NCI-H2196 treated with DMSO at 0.1 percent for 48 hours (cell line): ENCODE measurements around the gene GHR.
"Not testable (repeated sequence)": the region's sequence is repeated elsewhere in the genome, so short reads cannot be mapped to it uniquely, and the experiment has no call there.

Experiments
- DNase-seq: peaks from one replicate; lab custom pipeline; 2025; ENCODE audit not compliant: unreplicated experiment; lab: John Stamatoyannopoulos, UW

Gene GHR

DNA sequence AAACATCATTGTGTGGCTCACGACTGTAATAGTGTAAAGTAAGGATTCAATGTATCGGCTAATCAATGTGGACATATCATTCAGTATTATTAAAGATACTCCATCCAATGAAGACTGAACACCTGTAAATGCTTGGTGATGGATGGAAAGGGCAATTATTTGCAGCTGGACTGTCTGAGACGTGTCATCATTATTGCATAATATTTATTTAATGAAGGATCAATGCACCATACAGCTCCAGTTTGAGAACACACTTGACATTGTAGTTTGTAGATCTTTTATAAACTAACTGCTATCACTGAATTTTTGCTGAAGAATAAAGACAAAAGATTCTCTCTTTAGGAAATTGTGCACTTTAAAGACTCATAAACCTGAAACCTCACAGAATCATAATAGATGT, 215.7 kb downstream of the GHR start:
- no peak for DNase-seq

DNA sequence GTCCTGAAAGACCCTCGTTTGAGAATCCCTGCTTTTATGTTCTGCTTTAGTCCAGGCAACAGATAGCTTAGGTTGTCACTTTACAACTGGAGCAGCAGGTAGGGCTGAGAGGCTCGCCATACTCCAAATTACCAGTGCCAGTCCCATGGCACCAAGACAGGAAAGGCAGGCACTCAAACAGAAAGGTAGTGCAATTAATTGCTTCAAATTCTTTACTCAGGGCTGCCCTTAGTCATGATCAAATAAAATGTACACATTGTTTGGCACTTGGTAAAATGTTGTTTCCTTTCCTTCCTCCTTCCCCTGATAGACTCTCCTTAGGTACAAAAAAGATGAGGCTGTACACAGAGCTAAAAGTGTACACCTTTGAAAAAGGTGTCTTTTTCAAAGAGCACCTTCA, 217.6 kb downstream of the GHR start:
- DNase-seq, result no peak

DNA sequence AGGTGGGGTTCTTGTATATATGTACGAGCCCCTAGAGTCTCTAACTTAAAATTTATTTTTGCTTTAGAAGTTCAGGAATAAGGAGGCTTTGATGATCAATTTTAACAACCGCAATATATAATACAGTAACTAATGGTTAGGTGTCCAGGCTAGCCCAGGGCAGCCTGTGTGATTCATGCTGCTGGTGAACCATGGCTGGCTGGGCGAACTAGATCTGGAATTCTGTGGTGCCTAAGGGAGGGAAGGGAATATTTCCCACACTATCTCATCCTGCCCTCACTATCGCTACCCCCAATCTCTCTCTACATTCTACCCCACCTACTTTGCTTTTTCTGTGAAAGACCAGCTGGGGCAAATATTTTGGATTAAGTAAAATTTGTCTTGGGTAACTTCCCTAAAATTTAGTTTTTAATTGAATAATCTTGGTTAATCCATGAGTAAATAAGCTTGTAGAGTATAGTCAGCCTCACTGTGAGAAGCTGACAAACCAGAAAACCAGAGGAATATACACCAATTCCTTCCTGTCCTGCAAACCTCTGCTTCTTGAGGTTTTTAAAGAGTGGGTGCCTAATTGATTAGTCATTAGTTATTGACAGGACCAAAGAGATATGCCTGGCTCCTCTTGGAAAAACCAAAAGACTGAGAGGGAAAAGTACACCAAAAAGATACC, 218.2 kb downstream of the GHR start:
- DNase-seq, result no peak

DNA sequence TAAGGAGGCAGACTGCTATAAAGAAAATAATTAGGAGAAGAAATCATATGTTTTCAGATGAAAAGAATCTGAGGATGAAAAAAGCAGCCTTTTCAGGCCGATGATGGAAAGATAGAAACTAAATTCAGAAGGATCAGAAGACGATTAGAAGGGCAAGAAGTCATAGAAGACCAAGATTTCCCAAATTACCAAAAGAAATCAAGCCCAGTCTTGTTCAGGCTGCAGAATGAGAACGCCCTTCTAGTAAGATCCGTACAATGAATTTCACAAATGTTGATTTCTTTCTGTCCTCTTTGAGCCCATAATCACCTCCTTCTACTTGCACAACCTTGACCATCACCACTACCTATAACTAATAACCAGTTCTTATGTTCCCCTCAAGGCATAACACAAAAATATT, 218.8 kb downstream of the GHR start:
- DNase-seq, result no peak

DNA sequence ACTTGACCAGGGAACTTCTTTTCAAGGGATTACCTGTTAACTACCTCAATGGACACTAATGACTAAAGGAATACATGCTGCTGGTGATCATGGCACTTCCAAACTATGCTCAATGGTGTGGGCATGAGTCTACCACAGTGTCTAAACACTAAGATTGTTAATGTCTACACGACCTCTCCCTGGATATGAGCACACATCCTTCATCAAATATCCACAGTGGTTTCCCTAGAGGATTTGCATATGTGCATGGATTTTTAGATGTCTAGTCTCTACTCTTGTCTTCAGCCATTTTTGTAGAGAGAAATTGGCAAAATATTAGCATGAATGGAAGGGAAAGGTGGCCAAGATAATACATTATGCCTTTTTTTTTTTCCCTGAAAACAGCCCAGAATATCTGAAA, 220.1 kb downstream of the GHR start:
- no peak for DNase-seq

DNA sequence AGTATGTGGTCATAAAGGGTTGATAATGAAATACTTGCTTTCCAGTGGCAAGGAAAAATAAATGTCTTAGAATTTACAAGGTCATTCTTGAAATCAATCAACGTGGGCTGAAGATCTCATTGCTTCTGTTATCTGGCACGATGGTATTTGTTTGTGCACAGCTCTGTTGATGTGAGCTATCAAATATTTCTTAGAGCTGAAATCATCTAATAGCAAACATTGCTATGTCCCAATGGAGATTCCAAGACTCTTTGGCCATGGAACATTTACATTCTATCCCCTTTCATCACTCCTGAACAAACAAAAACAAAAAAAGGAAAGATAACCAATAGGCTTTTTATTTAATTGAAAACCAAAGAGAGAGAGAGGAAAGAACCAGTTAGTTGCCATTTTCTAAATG, 221.9 kb downstream of the GHR start:
- DNase-seq, result no peak

DNA sequence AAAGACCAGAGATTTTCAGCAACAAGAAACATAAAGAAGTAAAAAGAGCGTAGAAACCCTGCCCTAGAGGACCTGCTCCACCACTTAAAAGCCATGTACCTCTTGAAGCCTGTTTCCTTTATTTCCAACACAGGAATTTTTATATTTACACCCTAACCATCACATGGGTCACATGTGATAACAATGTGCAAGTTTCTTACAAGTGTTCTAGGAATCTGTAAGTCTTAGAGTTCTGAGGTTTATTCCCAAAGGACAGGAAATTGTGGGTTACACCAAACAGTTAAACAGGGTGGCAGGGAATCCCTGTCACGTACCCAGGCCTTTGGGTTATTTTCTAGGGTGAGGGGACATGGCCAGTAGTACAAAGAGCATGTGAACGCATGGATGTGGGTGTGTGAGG, 224.8 kb downstream of the GHR start:
- no peak for DNase-seq

DNA sequence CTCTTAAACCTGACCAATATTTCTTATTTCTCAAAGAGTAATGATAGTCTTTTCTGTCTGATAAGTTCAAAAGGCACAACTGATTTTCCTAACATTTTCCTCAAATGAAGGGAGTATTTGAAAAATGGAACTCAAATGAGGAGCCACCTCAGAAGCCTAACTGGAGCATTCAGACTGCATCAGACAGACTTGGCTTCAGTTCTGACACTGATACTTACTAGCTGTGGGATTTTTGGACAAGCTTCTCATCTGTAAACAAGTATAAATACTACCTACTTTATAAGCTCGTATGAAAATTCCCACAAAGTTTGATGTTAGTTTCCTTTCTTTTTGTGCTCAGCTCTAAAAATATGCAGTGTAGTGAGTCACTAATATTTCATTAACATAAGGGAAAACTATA, 225.7 kb downstream of the GHR start:
- no peak for DNase-seq

DNA sequence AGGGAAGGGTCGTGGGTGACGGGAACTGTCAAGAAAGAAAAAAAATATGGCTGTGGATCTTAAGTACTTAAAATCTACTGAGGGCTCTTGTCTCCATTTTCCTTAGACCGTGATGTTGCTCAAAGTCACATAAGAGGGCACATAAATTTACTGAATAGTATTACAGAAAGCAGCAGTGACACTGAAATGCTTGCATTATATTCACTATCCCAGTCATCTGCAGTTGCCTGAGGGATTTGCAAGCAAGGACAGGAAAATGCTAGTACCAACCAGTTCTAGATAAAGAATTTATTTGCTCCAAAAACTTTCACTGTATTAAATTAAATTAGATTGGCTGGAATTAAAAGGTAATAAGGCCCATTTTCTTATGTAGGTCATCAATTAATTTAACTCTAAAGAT, 226.8 kb downstream of the GHR start:
- no peak for DNase-seq

DNA sequence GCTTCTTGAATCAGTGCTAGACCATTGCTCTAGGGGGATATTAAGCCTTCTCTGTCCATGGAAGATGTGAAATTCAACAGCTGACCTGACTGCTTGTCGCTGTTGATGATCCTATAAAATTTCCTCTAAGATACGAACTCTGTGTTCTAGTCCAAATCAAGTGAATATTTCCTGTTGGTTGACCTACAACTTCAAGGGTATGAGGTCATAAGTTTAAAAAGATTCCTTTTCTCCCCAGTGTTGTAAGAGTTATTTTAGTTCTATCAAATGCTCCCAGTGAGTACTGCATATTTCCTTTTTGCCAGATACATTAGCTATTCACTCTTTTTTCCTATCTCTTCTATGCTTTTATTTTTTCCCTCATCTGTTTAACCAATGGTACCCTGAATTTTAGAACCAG, 230.5 kb downstream of the GHR start:
- DNase-seq, result no peak

DNA sequence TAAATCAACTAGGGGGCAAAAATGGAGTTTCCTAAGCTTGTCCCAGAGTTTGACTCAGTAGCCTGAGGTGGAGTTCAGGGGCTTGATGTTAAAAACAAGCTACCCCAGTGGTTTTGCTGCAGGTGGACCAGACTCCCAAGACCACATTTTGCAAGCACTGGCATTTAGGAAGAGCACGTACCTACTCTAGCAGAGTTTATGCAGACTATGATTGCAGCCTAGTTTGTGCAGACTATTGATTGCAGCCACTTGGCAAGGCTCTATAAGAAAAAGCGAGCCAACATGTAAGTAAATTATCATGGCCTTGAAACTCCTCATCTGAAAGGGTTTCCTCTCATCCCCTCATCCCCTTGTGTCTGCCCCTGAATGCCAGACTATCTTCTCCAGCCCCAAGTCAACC, 231.4 kb downstream of the GHR start:
- DNase-seq, result no peak

DNA sequence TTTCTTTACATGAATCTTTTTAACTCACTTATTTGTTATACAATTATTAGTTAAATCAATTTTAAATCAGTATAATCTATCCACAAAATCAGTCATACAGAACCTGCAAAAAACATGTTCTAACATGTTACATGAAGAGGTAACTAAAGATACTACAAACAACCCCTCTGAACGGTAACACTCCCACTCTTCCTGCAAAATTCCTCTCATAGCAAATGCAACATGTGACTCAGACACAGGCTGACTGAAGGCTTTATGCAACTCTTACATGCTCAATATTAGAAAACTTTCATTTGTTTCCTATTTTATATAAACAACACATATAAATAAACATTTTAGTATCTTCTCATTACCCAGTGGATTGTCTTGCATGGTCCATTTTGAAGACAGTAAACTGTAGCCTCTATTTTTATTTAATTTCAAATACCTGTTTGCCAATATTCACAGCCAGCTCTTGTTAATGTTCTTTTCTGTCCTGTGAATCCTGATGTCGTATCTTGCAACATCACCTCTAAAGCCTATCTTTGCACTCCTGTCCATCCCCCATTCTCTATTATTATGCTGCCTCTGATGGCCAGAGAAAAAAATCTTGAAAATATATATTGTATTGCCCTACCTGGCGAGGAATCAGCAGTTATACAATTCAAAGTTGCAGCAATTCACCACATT, 232.9 kb downstream of the GHR start:
- no peak for DNase-seq

DNA sequence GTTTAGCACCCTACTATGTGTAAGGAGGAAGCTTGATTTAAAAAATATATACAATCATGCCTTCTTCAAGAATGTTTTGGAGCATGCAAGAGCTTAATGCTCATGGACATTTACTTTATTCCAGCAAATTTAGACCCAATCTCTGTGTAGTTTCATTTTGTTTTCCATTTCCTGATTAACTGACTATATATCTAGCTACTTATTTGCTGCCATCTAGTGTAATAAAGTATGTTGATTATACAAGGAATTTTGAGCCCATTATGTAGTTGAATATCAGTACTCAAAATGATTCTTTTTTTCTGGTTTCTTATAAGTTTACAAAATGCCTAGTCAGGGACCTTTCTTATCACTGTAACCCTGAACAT, 233.4 kb downstream of the GHR start:
- DNase-seq, result no peak

DNA sequence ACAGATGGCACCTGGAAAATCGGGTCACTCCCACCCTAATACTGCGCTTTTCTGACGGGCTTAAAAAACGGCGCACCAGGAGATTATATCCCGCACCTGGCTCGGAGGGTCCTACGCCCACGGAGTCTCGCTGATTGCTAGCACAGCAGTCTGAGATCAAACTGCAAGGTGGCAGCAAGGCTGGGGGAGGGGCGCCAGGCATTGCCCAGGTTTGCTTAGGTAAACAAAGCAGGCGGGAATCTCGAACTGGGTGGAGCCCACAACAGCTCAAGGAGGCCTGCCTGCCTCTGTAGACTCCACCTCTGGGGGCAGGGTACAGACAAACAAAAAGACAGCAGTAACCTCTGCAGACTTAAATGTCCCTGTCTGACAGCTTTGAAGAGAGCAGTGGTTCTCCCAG, 236.6 kb downstream of the GHR start:
- not testable (repeated sequence) for DNase-seq

DNA sequence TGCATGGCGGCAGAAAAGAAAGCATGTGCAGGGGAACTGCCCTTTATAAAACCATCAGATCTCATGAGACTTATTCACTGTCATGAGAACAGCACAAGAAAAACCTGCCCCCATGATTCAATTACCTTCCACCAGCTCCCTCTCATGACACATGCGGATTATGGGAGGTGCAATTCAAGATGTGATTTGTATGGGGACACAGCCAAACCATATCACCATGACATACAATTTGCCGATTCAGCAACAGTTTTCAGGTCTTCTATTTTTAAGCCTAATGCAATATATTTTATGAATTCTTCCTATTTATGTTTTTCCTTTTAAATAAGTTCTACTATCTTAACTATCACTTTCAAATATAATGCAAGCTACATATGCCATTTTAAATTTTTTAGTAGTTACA, 242.6 kb downstream of the GHR start:
- no peak for DNase-seq

DNA sequence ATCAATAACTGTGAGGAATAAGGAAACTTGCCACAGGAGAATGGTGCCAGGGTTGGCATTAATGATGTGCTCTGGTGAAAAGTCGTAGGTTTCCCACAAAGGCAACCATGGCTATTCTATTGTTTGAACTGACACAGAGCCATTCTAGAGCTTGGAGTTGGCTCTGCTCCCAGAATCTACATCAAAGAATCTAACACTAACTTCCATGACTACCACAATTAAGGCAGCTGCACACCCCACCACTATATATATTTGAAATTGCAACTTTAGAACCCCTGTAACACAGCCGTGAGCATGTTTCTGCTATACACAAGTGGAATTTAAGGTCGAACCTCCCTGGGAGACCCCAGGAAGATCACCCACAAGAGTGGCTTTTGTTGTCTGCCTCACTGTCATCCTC, 243.6 kb downstream of the GHR start:
- DNase-seq, result no peak

DNA sequence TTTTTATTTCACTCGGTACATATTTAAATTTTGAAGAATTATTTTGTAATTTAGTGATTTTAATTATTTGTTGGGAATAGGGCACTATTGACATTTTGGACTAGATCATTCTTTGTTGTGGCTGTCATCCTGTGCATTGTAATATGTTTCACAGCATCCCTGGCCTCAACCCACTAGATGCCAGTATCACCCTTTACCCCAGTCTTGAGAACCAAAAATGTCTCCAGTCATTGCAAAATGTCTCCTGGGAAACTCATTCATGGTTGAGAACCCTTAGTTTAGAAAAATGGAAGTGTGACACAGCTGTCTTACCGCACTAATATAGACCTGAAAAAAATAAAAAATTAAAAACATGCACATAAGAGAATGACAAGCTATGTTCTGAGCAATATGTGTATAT, 245.0 kb downstream of the GHR start:
- DNase-seq, result no peak

DNA sequence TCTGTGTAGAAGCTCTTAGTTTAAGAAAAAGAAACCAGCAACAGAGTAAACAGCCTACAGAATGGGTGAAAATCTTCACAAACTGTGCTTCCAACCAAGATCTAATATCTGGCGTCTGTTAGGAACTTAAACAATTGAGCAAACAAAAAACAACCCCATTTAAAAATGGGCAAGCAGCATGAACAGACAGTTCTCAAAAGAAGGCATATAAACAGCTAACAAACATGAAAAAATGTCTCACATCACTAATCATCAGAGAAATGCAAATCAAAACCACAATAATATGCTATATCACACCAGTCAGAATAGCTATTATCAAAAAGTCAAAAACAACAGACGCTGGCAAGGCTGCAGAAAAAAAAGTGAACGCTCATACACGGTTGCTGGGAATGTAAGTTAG, 249.7 kb downstream of the GHR start:
- DNase-seq, result no peak

DNA sequence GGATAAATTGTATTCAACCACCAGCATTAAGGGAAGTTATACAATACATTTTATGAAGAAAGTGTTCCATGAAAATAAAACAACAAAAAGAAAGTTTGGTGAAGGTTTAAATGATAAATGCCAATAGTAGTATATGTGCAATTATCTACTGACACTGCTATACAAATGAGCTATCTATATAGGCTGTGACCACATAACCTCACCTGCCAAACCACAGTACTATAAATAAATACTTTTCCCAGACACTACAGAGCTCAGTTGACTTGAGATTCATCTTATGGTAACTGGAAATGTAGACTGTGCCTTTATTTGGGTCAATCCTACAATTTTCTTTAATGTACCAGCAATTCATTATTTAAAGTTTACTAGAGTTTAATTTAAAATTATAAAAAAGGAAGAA, 252.4 kb downstream of the GHR start:
- no peak for DNase-seq

DNA sequence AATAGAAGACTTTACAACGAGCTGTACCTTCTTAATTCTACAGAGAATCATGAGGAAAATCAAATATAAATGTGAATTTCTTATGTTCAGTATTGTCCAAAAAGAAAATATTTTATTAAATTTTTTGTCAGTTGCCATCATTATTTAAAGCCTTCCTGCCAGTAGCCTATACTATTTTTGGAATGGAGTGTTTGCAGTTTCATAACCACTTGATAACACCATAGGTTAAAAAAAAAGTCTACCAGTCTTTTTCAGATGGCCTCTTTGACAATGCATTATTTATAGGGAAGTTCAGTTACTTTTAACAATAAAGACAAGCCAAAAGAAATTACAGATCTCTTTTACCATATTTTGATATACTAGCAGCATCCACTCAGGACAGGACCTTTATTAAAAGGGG, 253.1 kb downstream of the GHR start:
- DNase-seq, result no peak

DNA sequence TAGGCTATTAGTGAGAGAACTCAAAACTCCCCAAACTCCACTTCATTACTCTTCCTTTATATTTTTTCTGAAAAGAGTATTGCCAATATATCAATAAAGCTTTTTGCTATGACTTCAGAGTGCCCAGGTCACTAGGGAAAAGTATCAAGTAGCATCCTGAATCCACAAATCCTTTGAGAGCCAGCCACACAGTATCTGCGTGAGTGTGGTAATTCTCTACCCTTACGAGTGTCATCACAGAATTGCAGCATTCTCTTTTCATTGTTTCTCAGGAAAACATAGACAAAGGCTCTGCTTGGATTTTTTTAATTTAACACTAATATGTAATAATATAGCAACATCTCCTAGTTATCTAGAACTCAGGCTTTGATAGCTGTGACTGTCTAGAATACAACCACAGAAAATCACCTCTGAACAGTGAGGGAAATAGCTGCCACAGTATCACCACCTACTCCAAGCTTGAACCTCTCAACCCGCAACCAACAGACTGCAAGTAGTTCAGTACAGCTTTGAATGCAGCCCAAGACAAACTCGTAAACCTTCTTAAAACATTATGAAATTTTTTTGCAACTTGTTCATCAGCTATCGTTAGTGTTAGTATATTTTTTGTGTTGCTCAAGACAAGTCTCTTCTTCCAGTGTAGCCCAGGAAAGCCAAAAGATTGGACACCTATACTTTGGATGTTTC, 254.1 kb downstream of the GHR start:
- no peak for DNase-seq

DNA sequence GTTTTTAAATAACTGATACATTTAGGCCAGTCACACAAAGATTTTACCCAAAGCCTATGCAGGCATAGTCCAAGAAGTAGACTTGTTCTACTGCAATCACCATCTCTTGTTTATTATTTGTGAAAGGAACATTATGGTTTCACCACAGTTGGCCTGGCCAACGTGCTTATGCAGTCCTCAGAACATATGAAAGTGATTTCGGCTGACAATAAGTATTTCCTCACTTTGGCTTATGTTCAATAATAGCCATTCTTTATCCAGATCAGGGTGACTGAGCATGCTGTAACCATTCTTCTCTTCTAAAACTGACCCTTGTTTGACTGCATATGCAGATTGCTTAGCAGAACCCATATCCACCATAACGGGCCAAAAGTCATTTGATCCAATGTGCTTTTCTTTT, 256.8 kb downstream of the GHR start:
- no peak for DNase-seq

DNA sequence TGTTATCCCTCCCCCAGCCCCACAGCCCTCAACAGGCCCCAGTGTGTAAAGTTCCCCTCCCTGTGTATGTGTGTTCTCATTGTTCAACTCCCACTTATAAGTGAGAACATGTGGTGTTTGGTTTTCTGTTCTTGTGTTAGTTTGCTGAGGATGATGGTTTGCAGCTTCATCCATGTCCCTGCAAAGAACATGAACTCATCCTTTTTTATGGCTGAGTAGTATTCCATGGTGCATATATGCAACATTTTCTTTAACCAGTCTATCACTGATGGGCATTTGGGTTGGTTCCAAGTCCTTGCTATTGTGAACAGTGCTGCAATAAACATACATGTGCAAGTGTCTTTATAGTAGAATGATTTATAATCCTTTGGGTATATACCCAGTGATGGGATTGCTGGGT, 261.8 kb downstream of the GHR start:
- DNase-seq, result not testable (repeated sequence)
